Fibroblast of pulmonary artery (primary cell): ENCODE results near the gene PEX11G.

Experiments used
- DNase-seq: peaks from one replicate; pipeline ENCODE4 v3.0.0-alpha.2; 2010; ENCODE audit warnings: low read depth
- H3K4me3 ChIP-seq: replicated peaks from 2 replicates; pipeline ENCODE4 v1.5.1; 2011; ENCODE audit warnings: low read depth, mild to moderate bottlenecking, control low read depth, low read length, moderate library complexity
- CTCF ChIP-seq: IDR thresholded peaks from 2 replicates; pipeline ENCODE4 v1.5.1; 2011; ENCODE audit warnings: mild to moderate bottlenecking, control low read depth, low read length, inconsistent platforms; ENCODE audit errors: missing control alignments

Gene PEX11G

DNA sequence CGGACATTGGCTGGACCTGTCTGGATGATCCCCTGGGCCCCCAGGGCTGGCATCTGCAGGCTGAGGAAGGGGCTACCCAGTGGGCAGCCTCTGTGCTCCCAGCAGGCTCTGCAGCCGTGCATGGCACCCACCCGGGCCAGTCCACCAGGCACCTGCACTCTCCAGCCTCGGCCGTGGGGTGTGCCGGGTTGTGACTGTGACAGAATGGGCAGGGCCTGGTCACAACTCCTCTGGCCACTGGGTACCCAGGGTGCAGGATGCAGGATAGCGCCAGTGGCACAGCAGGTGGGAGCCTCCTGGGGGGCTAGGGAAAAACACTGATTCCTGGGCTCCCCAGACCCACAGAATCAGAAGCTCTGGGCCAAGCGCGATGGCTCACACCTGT, 10.0 kb downstream of the PEX11G start:
- no peak overlapping the region for H3K4me3 ChIP-seq
- DNase-seq = no peak
- TF ChIP-seq CTCF = no peak

DNA sequence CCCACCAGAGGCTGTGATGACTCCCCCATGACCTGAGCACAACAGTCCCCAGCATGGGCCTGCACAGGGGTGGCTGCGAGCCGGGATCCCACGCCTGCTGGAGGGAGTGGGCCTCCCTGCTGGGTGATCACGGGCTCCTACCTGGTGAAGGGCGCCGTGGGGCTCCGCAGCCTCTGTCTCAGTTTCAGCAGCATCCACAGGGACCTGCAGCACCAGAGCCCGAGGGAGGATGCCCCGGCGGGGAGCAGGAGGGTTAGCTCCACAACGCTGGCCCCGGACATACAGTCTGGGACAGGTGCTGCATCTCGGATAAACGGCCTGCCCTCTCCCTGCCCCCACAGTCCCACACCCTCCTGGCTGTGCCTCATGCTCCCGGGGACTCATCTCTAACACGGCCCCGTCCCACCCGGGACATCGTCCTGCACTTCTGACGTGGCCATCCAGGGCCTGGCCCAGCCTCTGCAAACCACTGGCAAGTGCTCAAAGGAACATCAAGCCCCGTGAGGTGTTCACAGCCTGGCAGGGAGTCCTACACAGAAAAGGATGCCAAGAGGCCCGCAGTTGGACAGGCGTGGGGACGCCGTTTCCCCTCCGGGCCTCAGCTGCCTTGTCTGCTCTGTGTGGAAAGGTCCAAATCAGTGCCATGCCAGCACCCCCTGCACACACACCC, 10.5 kb downstream of the PEX11G start:
- TF ChIP-seq CTCF = no peak
- DNase-seq = no peak
- no peak overlapping the region for H3K4me3 ChIP-seq

GRCh38 chr19:7477758-7478157, 11.1 kb downstream of the PEX11G start:
- no peak for TF ChIP-seq CTCF
- DNase-seq = no peak
- H3K4me3 ChIP-seq = no peak overlapping the region

DNA sequence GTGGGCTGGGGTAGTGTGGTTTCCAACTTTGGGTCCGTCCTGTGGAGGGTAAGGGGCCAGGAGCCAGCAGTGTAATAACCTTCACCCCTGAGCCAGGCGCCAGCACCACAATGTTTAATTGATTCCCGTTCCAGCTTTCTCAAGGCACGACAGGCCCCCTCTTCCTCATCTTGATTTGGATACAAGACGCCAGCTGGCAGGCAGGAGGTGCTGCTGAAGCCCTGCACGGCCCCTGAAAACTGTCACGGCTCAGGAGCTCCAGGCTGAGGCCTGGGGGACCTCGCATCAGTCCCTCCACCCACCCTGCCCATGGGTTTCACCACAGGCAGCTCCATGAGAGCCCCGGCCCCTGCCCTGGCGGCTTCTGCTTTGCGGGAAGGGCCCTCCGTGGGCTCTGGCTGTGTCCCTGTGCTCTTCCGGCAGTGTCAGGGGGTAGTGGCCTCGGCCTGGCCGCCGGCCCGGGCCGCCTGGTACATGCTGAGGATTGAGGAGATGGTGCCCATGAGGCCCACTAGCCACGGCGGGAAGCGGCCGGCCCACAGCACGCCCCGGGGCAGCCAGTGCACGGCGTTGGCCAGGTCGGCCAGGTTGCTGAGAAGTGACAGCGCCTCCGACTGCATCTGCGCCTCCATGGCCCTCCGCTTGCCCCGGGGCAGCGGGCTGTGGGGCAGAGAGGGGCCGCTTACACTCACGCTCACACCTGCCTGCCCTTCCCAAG, 11.9 kb downstream of the PEX11G start:
- H3K4me3 ChIP-seq = no peak overlapping the region
- DNase-seq = no peak
- TF ChIP-seq CTCF = no peak

DNA sequence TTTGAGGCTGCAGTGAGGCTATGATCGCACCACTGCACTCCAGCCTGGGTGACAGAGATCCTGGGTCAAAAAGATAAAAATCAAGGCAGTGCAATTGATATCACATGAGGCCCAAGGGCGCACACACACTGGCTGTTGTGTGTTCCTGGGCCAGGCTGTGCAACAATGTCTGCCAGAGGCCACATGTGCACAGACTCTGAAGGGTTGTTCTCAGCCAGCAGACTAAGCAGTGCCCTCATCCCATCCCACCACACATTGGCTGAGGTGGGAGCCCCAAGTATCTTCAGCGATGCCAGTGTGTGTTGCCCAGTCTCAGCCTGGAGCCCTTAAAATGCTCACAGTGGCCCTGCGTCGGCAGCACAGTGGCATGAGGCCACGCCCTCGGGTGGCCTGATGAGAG, 12.6 kb downstream of the PEX11G start:
- H3K4me3 ChIP-seq = no peak overlapping the region
- no peak for TF ChIP-seq CTCF
- no peak for DNase-seq

DNA sequence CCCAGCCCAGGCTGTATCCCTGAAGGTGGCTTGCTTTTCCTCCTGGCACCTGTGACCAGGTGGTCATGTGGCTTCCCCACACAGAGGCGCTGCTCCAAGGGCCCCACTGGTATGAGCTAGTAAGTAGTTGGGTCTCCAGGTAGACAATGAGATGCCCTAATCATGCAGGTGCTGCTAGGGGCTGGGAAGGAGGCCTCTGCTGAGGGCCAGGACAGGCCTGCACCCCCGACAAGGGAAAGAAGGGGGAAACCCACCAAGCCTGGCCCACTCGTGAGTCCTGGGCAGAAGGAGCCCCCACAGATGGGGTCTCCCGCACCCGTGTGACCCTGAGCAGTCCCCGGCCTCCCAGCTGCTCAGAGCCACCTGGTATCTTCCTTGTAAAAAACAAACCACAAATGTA, 13.2 kb downstream of the PEX11G start:
- no peak for DNase-seq
- no peak for TF ChIP-seq CTCF
- H3K4me3 ChIP-seq = no peak overlapping the region
